Measurements from ENCODE around the gene TRIM67. TPM values are rescaled to one million over a fixed set of nuclear protein-coding genes. Genes with fewer than 3 reads are reported as not detected.

TRIM67 gene
- total RNA-seq, 1 donor, result under 0.01 TPM

Other genes starting within 250 kb of the TRIM67 start
- 4.8 TPM for gene TTC13, start 183.2 kb upstream of the TRIM67 start, total RNA-seq
- gene ARV1, start 183.0 kb upstream of the TRIM67 start, total RNA-seq, result 10.5 TPM
- 6.7 TPM for gene FAM89A, start 121.8 kb upstream of the TRIM67 start, total RNA-seq
- gene GNPAT, start 79.2 kb downstream of the TRIM67 start, total RNA-seq, result 23.4 TPM
- gene EXOC8, start 175.8 kb downstream of the TRIM67 start, total RNA-seq, result 15.1 TPM
- gene SPRTN, start 176.2 kb downstream of the TRIM67 start, total RNA-seq, result 20.5 TPM